Adrenal gland (tissue), 12 donors: ENCODE measurements around the gene KIF16B. TPM values are rescaled to one million over a fixed set of nuclear protein-coding genes. Genes with fewer than 3 reads are reported as not detected.

Experiments
- DNase-seq, 7 donors: peaks; one replicate each; pipeline ENCODE4 v3.0.0-alpha.2; 2019 to 2020
- H3K27ac ChIP-seq, 5 donors: fragments of 200-600 bp; sonication (generic) in 4 of 5; 1 replicate in 3 of 5; 2 replicates in 2 of 5; pipeline versions ENCODE4 v1.5.1 to v1.8.0; 2016 to 2020; ENCODE audit warnings: mild to moderate bottlenecking in 1 of 5
- H3K27me3 ChIP-seq: fragments of 200-600 bp; 2 replicates; pipeline ENCODE4 v1.8.0; 2021
- H3K36me3 ChIP-seq, 2 donors: fragments of 200-600 bp; replicated peaks in 1 of 2; 1 replicate in 1 of 2; 2 replicates in 1 of 2; pipeline versions ENCODE4 v1.5.1 to v1.8.0; 2018 to 2022
- H3K4me1 ChIP-seq, 2 donors: fragments of 200-600 bp; replicated peaks in 1 of 2; 1 replicate in 1 of 2; 2 replicates in 1 of 2; pipeline versions ENCODE4 v1.5.1 to v1.8.0; 2018 to 2021
- H3K4me3 ChIP-seq, 4 donors: fragments of 200-600 bp; sonication (generic) in 3 of 4; one replicate each; pipeline ENCODE4 v1.5.1; 2016 to 2018
- H3K9me3 ChIP-seq, 3 donors: fragments of 200-600 bp; sonication (generic) in 1 of 3; replicated peaks in 1 of 3; 1 replicate in 2 of 3; 2 replicates in 1 of 3; pipeline versions ENCODE4 v1.5.1 to v1.8.0; 2016 to 2021
- POLR2A ChIP-seq, 2 donors: fragments of 450-650 bp; IDR thresholded peaks; one replicate each; pipeline ENCODE4 v1.6.1; 2017; ENCODE audit warnings: antibody characterized with exemption in 2 of 2, mild to moderate bottlenecking in 2 of 2, moderate library complexity in 1 of 2
- WGBS, 4 donors: extraction: QIAGEN DNeasy Blood & Tissue Kit in 2 of 4; methylation state at CpG; one replicate each; pipeline versions ENCODE4 v1.1.5 to v1.1.7; 2013 to 2017; 5-methylcytosine and 5-hydroxymethylcytosine counted together
- intact Hi-C, 2 donors: fragments of 100-400 bp; cut with DNase I; formaldehyde crosslinking; loops; one replicate each; pipeline versions ENCODE4 v1.14.1 to v1.15.0; 2022 to 2023
- polyA plus RNA-seq, 3 donors: library from polyadenylated mRNA; stranded (reverse); fragments of 200-250 nt in 2 of 3; fragments of 350-450 nt in 1 of 3; fragmentation: Illumina TruSeq in 1 of 3; extraction: RNeasy Lipid Tissue Mini Kit (QIAGEN cat#74804) in 1 of 3; gene quantifications; one replicate each; pipeline ENCODE4 v1.2.3, GENCODE V29; 2013 to 2014
- total RNA-seq, 9 donors: library from RNA; depleted of rRNA in 4 of 9; stranded (reverse); fragments of >200 nt in 4 of 9; fragments of 120-200 nt in 1 of 9; fragmentation: NEBNext Ultra II Directional in 1 of 9; extraction: Animal tissue kit (Norgen Biotek cat#: 25700) in 1 of 9; gene quantifications; one replicate each; pipeline versions ENCODE4 v1.1.0 to v1.2.4, GENCODE V29; 2013 to 2023
- TF ChIP-seq, protein P1 (sequence below), 6 experiments: fragments of 450-650 bp in 4 of 6; fragments of 200-600 bp in 2 of 6; sonication (generic) in 1 of 6; IDR thresholded peaks; 1 replicate in 5 of 6; 2 replicates in 1 of 6; pipeline versions ENCODE4 v1.5.1 to v1.8.0; 2016 to 2021; ENCODE audit warnings: antibody characterized with exemption in 6 of 6, mild to moderate bottlenecking in 2 of 6, moderate library complexity in 1 of 6
- donor health status: healthy with polysubstance abuse.
- donor health status: Bipolar disorder and iron deficiency.
- donor health status: DM: yes; HTN: yes; CAD: no.
- donor health status: DM: no; HTN: no; CAD: no.
- donor health status: DM: no; HTN: no; CAD: no.
- donor health status: DM: yes; HTN: yes; CAD: no.

Gene KIF16B
- total and polyA plus RNA-seq, 12 donors: 8.6 to 113 (median 36.1) TPM

DNA sequence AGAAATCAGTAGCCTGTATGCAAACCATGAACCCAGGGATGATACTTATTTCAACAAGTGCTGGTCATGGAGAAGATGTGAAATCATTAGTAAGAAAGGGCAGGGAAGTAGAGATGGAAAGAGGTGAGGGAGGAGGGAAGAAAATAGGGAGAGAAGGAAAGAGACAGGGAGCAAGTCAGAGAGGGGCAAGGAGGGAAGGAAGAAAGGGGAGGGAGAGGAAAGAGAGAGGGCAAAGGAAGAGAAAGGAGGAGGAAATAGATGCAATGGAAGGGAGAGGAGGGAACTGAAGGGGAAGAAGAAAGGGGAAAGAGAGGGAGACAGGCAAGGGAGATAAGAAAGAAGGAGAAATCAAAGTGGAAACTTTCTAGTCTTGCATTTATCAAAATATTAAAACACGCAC lies 195.1 kb downstream of the KIF16B start:
- no peak overlapping the region for H3K27ac ChIP-seq
- no peaks in the 10 kb centered on the region for H3K27me3 ChIP-seq
- peaks cover 0 to 4% of the 10 kb centered on the region in 2 donors for H3K36me3 ChIP-seq
- H3K4me3 ChIP-seq: no peak overlapping the region
- DNase-seq: no peak
- no peaks in the 10 kb centered on the region for H3K9me3 ChIP-seq
- TF ChIP-seq POLR2A (IDR thresholded peaks at IDR 0.05): no peak
- TF ChIP-seq, protein P1, sequence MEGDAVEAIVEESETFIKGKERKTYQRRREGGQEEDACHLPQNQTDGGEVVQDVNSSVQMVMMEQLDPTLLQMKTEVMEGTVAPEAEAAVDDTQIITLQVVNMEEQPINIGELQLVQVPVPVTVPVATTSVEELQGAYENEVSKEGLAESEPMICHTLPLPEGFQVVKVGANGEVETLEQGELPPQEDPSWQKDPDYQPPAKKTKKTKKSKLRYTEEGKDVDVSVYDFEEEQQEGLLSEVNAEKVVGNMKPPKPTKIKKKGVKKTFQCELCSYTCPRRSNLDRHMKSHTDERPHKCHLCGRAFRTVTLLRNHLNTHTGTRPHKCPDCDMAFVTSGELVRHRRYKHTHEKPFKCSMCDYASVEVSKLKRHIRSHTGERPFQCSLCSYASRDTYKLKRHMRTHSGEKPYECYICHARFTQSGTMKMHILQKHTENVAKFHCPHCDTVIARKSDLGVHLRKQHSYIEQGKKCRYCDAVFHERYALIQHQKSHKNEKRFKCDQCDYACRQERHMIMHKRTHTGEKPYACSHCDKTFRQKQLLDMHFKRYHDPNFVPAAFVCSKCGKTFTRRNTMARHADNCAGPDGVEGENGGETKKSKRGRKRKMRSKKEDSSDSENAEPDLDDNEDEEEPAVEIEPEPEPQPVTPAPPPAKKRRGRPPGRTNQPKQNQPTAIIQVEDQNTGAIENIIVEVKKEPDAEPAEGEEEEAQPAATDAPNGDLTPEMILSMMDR (IDR thresholded peaks at IDR 0.05): no peak
- intact Hi-C loops: no loop called here
- H3K4me1 ChIP-seq: peaks cover 0 to 2% of the 10 kb centered on the region in 2 donors
- WGBS, 4 donors: 89 to 100% (median 94%) methylated on average over 1 of the region's 1 CpG

DNA sequence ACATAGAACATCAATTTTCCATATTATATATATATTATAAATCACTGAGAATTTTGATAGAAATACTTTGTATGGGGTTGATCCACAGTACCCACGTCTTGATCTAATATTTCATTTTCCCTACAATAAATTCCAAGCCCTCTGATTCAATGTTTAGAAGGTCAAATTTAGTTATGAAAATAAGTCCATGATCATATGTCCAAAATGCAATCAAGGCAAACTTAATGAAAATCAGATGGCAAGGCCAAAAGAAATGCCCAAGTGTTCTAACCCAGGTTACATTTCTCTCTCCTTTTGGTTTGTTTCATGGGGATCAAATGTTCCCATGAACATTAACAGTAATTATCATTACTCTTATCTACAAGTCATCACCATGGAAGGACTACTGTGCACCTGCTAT lies 203.8 kb downstream of the KIF16B start:
- DNase-seq: no peak
- WGBS, 4 donors: 49 to 58% (median 57%) methylated on average over 1 of the region's 1 CpG
- no peaks in the 10 kb centered on the region for H3K27me3 ChIP-seq
- no peak for TF ChIP-seq POLR2A (IDR thresholded peaks at IDR 0.05)
- TF ChIP-seq, protein P1 (IDR thresholded peaks at IDR 0.05): no peak
- H3K4me3 ChIP-seq: no peak overlapping the region
- intact Hi-C loops: no loop called here
- H3K9me3 ChIP-seq: no peaks in the 10 kb centered on the region
- H3K4me1 ChIP-seq: peaks cover 0 to 4% of the 10 kb centered on the region in 2 donors
- peaks cover 0 to 4% of the 10 kb centered on the region in 2 donors for H3K36me3 ChIP-seq
- H3K27ac ChIP-seq: no peak overlapping the region

DNA sequence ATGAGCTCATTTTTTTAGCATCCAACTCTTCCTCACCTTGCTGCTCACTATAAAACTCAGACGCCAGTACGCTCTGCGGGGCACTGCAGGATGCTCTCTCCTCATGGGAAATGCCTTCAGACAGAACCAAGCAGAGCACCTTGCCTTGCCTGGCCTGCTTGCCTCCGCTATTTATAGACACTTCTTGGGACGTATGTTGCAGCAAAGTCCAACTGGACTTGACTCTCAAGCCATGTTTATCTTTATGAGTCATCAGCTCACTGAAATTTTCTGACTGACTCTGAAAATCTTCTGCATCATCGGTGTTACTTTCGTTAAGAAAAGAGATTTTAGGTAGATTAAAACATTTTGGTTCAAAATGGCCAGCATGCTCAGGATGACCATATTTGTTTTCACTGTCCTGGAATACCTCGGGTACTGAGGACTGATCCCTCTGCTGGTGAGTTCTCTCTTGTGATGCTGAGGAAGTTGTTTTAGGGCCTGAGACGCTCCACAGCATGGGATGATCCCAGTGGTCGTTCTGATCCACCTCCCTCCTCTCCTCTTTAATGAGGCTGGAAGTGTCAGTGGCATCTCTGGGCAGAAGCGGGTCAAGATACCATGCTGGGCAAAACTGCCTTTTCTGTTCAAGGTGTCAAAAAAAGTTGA lies 204.5 kb downstream of the KIF16B start:
- no peak for TF ChIP-seq POLR2A (IDR thresholded peaks at IDR 0.05)
- TF ChIP-seq, protein P1 (IDR thresholded peaks at IDR 0.05): no peak
- peaks cover 0 to 4% of the 10 kb centered on the region in 2 donors for H3K4me1 ChIP-seq
- no peaks in the 10 kb centered on the region for H3K9me3 ChIP-seq
- 82% methylated on average over 11 of the region's 11 CpGs for WGBS, 4 donors
- H3K27ac ChIP-seq: no peak overlapping the region
- H3K36me3 ChIP-seq: no peaks in the 10 kb centered on the region
- intact Hi-C loops: no loop called here
- no peak overlapping the region for H3K4me3 ChIP-seq
- no peaks in the 10 kb centered on the region for H3K27me3 ChIP-seq
- DNase-seq: no peak

DNA sequence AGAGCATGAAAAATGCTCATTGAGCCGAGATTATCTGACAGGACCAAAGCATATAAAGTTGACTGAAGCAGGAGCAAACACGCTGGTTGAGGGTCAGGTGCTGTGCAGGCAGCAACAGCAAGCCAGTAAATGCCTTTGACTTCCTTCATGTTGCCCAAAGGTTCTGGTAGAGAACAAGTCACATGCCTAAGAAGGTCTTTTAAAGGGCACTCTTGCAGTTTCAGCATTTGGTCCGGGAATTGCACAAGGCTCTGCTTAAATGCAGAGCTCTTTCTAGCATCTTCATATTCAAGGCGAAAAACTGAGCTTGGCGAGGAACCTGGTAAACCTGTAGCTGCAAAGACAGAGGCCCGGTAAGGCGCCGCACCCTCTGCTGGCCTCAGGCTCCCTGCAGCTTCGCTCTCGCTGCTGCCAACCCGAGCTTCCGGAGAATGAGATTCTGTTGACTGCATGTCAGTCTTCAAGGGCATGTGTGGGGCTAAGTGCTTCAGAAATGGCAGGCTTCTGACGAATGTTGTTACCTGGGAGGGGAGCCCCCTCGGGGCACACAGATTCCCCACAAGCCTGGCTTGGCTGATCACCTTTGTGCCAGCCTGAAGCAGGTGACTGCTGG lies 205.2 kb downstream of the KIF16B start:
- Histone ChIP-seq H3K36me3 (no peaks in the 10 kb centered on the region), H3K4me3 (no peak overlapping the region), H3K27ac (no peak overlapping the region), H3K27me3 (no peaks in the 10 kb centered on the region), H3K9me3 (no peaks in the 10 kb centered on the region), H3K4me1 (peaks cover 0 to 1% of the 10 kb centered on the region in 2 donors)
- intact Hi-C loops: no loop called here
- TF ChIP-seq, protein P1 (IDR thresholded peaks at IDR 0.05): no peak
- no peak for TF ChIP-seq POLR2A (IDR thresholded peaks at IDR 0.05)
- DNase-seq: no peak
- 91 to 97% (median 94%) methylated on average over 7 to 14 of the region's 14 CpGs for WGBS, 4 donors
